H1 (cell line): ENCODE data around the gene SSBP3. TPM values are rescaled to one million over a fixed set of nuclear protein-coding genes. Genes with fewer than 3 reads are reported as not detected.

Source experiments
- CTCF ChIA-PET: fragments of 300-600 bp; sonication (Branson Sonifier 250); formaldehyde crosslinking; loops from one replicate; lab custom pipeline; 2021; ENCODE audit not compliant: partially characterized antibody; lab: Charles Lee
- POLR2A ChIA-PET: fragments of 300-600 bp; sonication (Branson Sonifier 250); formaldehyde crosslinking; loops from one replicate; lab custom pipeline; 2021; ENCODE audit warnings: inconsistent platforms; ENCODE audit not compliant: partially characterized antibody; lab: Charles Lee
- DNase-seq, 2 experiments: peaks; one replicate each; pipeline versions ENCODE4 v3.0.0 to v3.0.0-alpha.2; 2010 to 2022; ENCODE audit warnings: low spot score in 2 of 2, low read depth in 1 of 2, mixed read lengths in 1 of 2
- FAIRE-seq: peaks from 2 replicates; lab custom pipeline; 2011; peaks lifted over from hg19 to GRCh38; lab: Jason Lieb, UNC
- H2AFZ ChIP-seq: 2 replicates; pipeline ENCODE4 v1.8.1; 2012; ENCODE audit warnings: low read length, inconsistent platforms
- H2AK5ac ChIP-seq: 2 replicates; pipeline ENCODE4 v1.6.1; 2013; ENCODE audit warnings: low read depth, low read length
- H2BK120ac ChIP-seq: replicated peaks from 2 replicates; pipeline ENCODE3; 2013; ENCODE audit warnings: low read depth, low read length, inconsistent platforms
- H2BK12ac ChIP-seq: 2 replicates; pipeline ENCODE4 v1.6.1; 2013; ENCODE audit warnings: low read depth, low read length
- H2BK15ac ChIP-seq: 2 replicates; pipeline ENCODE4 v1.6.1; 2013; ENCODE audit warnings: low read length
- H2BK20ac ChIP-seq: 2 replicates; pipeline ENCODE4 v1.6.1; 2013; ENCODE audit warnings: low read length
- H2BK5ac ChIP-seq: 2 replicates; pipeline ENCODE4 v1.6.1; 2013; ENCODE audit warnings: low read depth, low read length
- H3K14ac ChIP-seq: 2 replicates; pipeline ENCODE4 v1.6.1; 2013; ENCODE audit warnings: inconsistent platforms; ENCODE audit not compliant: insufficient read length
- H3K18ac ChIP-seq: 2 replicates; pipeline ENCODE4 v1.6.1; 2013; ENCODE audit warnings: low read length; ENCODE audit errors: extremely low read depth
- H3K23ac ChIP-seq: 2 replicates; pipeline ENCODE4 v1.6.1; 2013; ENCODE audit warnings: inconsistent platforms; ENCODE audit not compliant: insufficient read length
- H3K23me2 ChIP-seq: 2 replicates; pipeline ENCODE4 v1.6.1; 2013; ENCODE audit warnings: low read depth, low read length
- H3K27ac ChIP-seq: 2 replicates; pipeline ENCODE4 v1.6.1; 2011; ENCODE audit warnings: low read depth, low read length, inconsistent platforms
- H3K27me3 ChIP-seq, 4 experiments: replicated peaks in 1 of 4; 1 replicate in 1 of 4; 2 replicates in 3 of 4; pipeline versions ENCODE4 v1.6.1 to v1.8.1; 2011 to 2013; ENCODE audit warnings: low read length in 3 of 4, mild to moderate bottlenecking in 3 of 4, inconsistent platforms in 2 of 4, mixed read lengths in 2 of 4, moderate library complexity in 1 of 4; ENCODE audit not compliant: control insufficient read depth in 3 of 4, insufficient read depth in 3 of 4; ENCODE audit errors: extremely low read depth in 1 of 4
- H3K36me3 ChIP-seq, 4 experiments: 2 replicates each; pipeline versions ENCODE4 v1.6.1 to v1.8.1; 2011 to 2013; ENCODE audit warnings: mild to moderate bottlenecking in 4 of 4, low read length in 3 of 4, moderate library complexity in 2 of 4, control low read depth in 1 of 4, inconsistent platforms in 1 of 4; ENCODE audit not compliant: insufficient read depth in 4 of 4, control insufficient read depth in 2 of 4
- H3K4ac ChIP-seq: replicated peaks from 2 replicates; pipeline ENCODE3; 2013; ENCODE audit warnings: low read length, low read depth, mixed read lengths, inconsistent platforms; ENCODE audit not compliant: insufficient read length
- H3K4me1 ChIP-seq, 4 experiments: replicated peaks in 1 of 4; 1 replicate in 1 of 4; 2 replicates in 3 of 4; pipeline versions ENCODE4 v1.6.1 to v1.8.1; 2011 to 2013; ENCODE audit warnings: low read length in 3 of 4, inconsistent platforms in 2 of 4, mixed read lengths in 1 of 4; ENCODE audit not compliant: insufficient read depth in 4 of 4, control insufficient read depth in 3 of 4
- H3K4me2 ChIP-seq, 2 experiments: 2 replicates each; pipeline versions ENCODE4 v1.6.1 to v1.8.1; 2011 to 2013; ENCODE audit warnings: low read depth in 2 of 2, low read length in 2 of 2, control low read depth in 1 of 2, inconsistent platforms in 1 of 2, mild to moderate bottlenecking in 1 of 2; ENCODE audit not compliant: insufficient read depth in 1 of 2
- H3K4me3 ChIP-seq, 4 experiments: fragments of 200-600, 300-600 bp in 1 of 4; sonication (generic), shearing (Covaris generic), sonication (Bioruptor Twin) in 1 of 4; 2 replicates each; pipeline versions ENCODE4 v1.5.1 to v1.8.1; 2011 to 2016; ENCODE audit warnings: low read length in 4 of 4, low read depth in 3 of 4, control low read depth in 2 of 4, inconsistent platforms in 2 of 4, mild to moderate bottlenecking in 2 of 4, mixed read lengths in 1 of 4, moderate library complexity in 1 of 4; ENCODE audit not compliant: insufficient read depth in 2 of 4; ENCODE audit errors: extremely low read depth in 1 of 4
- H3K56ac ChIP-seq: replicated peaks from 2 replicates; pipeline ENCODE3; 2013; ENCODE audit warnings: low read depth, mild to moderate bottlenecking, mixed read lengths, low read length, inconsistent platforms; ENCODE audit not compliant: insufficient read length
- H3K79me1 ChIP-seq: 2 replicates; pipeline ENCODE4 v1.6.1; 2013; ENCODE audit warnings: low read depth, low read length, control low read depth
- H3K79me2 ChIP-seq, 2 experiments: 2 replicates each; pipeline versions ENCODE4 v1.6.1 to v1.8.1; 2012 to 2013; ENCODE audit warnings: low read length in 2 of 2, mild to moderate bottlenecking in 2 of 2, inconsistent platforms in 1 of 2; ENCODE audit not compliant: insufficient read depth in 2 of 2, control insufficient read depth in 1 of 2
- H3K9ac ChIP-seq, 4 experiments: replicated peaks in 1 of 4; 1 replicate in 1 of 4; 2 replicates in 3 of 4; pipeline versions ENCODE4 v1.6.1 to v1.8.1; 2011 to 2013; ENCODE audit warnings: low read depth in 3 of 4, low read length in 3 of 4, control low read depth in 2 of 4, mild to moderate bottlenecking in 2 of 4, moderate library complexity in 2 of 4, inconsistent platforms in 1 of 4; ENCODE audit errors: extremely low read depth in 1 of 4
- H3K9me3 ChIP-seq, 2 experiments: 2 replicates each; pipeline versions ENCODE4 v1.6.1 to v1.8.1; 2012 to 2013; ENCODE audit warnings: mild to moderate bottlenecking in 2 of 2, moderate library complexity in 2 of 2, control low read depth in 1 of 2, inconsistent platforms in 1 of 2, low read depth in 1 of 2, low read length in 1 of 2, mixed read lengths in 1 of 2; ENCODE audit not compliant: insufficient read depth in 2 of 2
- H4K20me1 ChIP-seq, 2 experiments: replicated peaks in 1 of 2; 2 replicates each; pipeline versions ENCODE3 to v1.8.1; 2011 to 2013; ENCODE audit warnings: inconsistent platforms in 2 of 2, low read length in 2 of 2, mild to moderate bottlenecking in 1 of 2; ENCODE audit not compliant: insufficient read depth in 2 of 2, control insufficient read depth in 1 of 2
- H4K5ac ChIP-seq: 2 replicates; pipeline ENCODE4 v1.6.1; 2013; ENCODE audit warnings: low read length, low read depth, mixed read lengths, inconsistent platforms; ENCODE audit not compliant: insufficient read length
- H4K8ac ChIP-seq: 2 replicates; pipeline ENCODE4 v1.8.0; 2013; ENCODE audit warnings: mild to moderate bottlenecking, moderate library complexity, low read length, inconsistent platforms; ENCODE audit not compliant: insufficient read depth; ENCODE audit errors: extremely low read depth
- H4K91ac ChIP-seq: replicated peaks from 2 replicates; pipeline ENCODE3; 2013; ENCODE audit warnings: low read length, mixed read lengths, inconsistent platforms; ENCODE audit not compliant: insufficient read length
- POU5F1 ChIP-seq: IDR thresholded peaks from 2 replicates; pipeline ENCODE4 v1.6.1; 2011; ENCODE audit warnings: low read depth, mild to moderate bottlenecking, low read length, moderate library complexity
- WGBS, 2 experiments: shearing (Covaris generic) in 1 of 2; methylation state at CpG; one replicate each; pipeline versions ENCODE4 v1.1.6 to v1.1.7; 2013 to 2015; ENCODE audit warnings: low lambda C conversion rate in 2 of 2, mixed read lengths in 2 of 2, inconsistent platforms in 1 of 2, low coverage in 1 of 2, missing lambda C conversion rate in 1 of 2; ENCODE audit not compliant: insufficient replicate concordance in 2 of 2, insufficient coverage in 1 of 2, insufficient read length in 1 of 2; ENCODE audit errors: extremely low coverage in 1 of 2, missing lambda C conversion rate in 1 of 2; 5-methylcytosine and 5-hydroxymethylcytosine counted together
- polyA plus RNA-seq, 7 experiments: library from polyadenylated mRNA; depleted of rRNA in 3 of 7; stranded (reverse) in 5 of 7; unstranded in 2 of 7; fragments of >200 nt in 5 of 7; fragments of 200-250 nt in 2 of 7; gene quantifications; 1 replicate in 5 of 7; 2 replicates in 1 of 7; 4 replicates in 1 of 7; pipeline versions ENCODE4 v1.2.1 to v1.2.3, GENCODE V29; 2011 to 2013; ENCODE audit warnings: missing spikeins in 2 of 7, mixed read lengths in 2 of 7
- total RNA-seq: library from RNA; stranded (reverse); fragmentation: NEBNext Ultra II Directional; extraction: Animal tissue kit (Norgen Biotek cat#: 25700); gene quantifications from 2 replicates; pipeline ENCODE4 v1.2.1, GENCODE V29; 2021

Gene SSBP3
- total and polyA plus RNA-seq, 2 of the 8 experiments (the other 6 are each of a cell fraction or from before 2014, with no cell fraction given), result 99.7 to 133 TPM

DNA sequence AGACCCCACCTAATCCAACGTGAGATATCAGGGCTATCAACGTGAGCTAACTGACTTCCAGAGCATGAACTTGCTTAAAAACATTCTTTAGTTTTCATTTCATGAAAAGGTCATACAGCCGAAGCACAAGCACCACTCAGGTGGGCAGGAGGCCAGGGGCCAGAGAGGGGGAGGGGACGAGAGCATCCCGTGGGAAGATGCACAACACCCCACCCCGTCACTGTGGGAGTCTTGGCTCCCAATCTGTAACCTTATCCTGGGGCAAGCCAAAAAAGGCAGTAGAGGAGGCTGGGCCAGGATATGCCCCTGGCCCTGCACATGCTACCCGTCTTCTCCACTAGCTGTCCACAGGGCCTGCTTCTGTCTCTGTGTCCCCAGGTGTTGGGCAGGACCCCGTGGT, 31.4 kb downstream of the SSBP3 start:
- peaks cover 32 to 93% of the 10 kb centered on the region in 2 experiments for H3K79me2 ChIP-seq
- no peaks in the 10 kb centered on the region for H3K9me3 ChIP-seq
- H3K4me2 ChIP-seq, result peak overlapping the region; percentile 6 to 53; a peak in 2 of 4 replicates
- no peak overlapping the region for H3K14ac ChIP-seq
- H3K79me1 ChIP-seq, result peaks cover 38% of the 10 kb centered on the region
- no peak overlapping the region for H4K5ac ChIP-seq
- no peak overlapping the region for H2AFZ ChIP-seq
- H3K23ac ChIP-seq, result no peak overlapping the region
- H3K56ac ChIP-seq, result no peak overlapping the region
- H3K9ac ChIP-seq, result no peak overlapping the region
- H2BK12ac ChIP-seq, result peak overlapping the region; percentile 69; the same call in 1 of the 2 replicates
- H3K4me1 ChIP-seq, result peaks cover 42 to 65% (median 50%) of the 10 kb centered on the region in 4 experiments
- H2BK5ac ChIP-seq, result peak overlapping the region; percentile 63; the same call in 1 of the 2 replicates
- H2BK15ac ChIP-seq, result peak overlapping the region; percentile 40; the same call in 1 of the 2 replicates
- H4K8ac ChIP-seq, result no peak overlapping the region
- DNase-seq, result no peak
- FAIRE-seq, result no peak
- H3K4me3 ChIP-seq, result no peak overlapping the region
- no peak overlapping the region for H2BK120ac ChIP-seq
- H3K27ac ChIP-seq, result no peak overlapping the region
- no peak for TF ChIP-seq POU5F1
- 0 out of 2 replicates have a peak, but pooled peaks cover 6% of the 10 kb centered on the region for H3K23me2 ChIP-seq
- peaks cover 8 to 36% of the 10 kb centered on the region in 2 experiments for H4K20me1 ChIP-seq
- 0 out of 2 replicates have a peak overlapping the region, but pooled peaks have one; percentile 36 for H2BK20ac ChIP-seq
- ChIA-PET CTCF (interaction anchor here (0.9 to 1.3 kb wide), 4 partner anchors 9 to 221 kb away, joined by 3 to 5 read pairs (median 4); no protein-coding TSS in a partner anchor), POLR2A (interaction anchor here (1.0 to 2.3 kb wide), 5 partner anchors 10 to 49 kb away, joined by 3 to 10 read pairs (median 4); no protein-coding TSS in a partner anchor)
- 61% methylated on average over 8 of the region's 8 CpGs; no CpG with 5 or more reads in 1 of the 2 experiments for WGBS, 2 experiments
- peak overlapping the region; percentile 17 for H3K18ac ChIP-seq
- H4K91ac ChIP-seq, result peak overlapping the region; percentile 36
- H2AK5ac ChIP-seq, result 0 out of 2 replicates have a peak overlapping the region, but pooled peaks have one; percentile 77
- no peaks in the 10 kb centered on the region for H3K27me3 ChIP-seq
- H3K36me3 ChIP-seq, result peaks cover 0 to 6% (median 2%) of the 10 kb centered on the region in 4 experiments; a peak in 2 of 8 replicates
- no peak overlapping the region for H3K4ac ChIP-seq
